ENCODE data around the gene PFN3. TPM values are rescaled to one million over a fixed set of nuclear protein-coding genes. Genes with fewer than 3 reads are reported as not detected.
A peak's percentile ranks its signal among the peaks of the same experiment; 100 is the strongest.

The PFN3 gene, protein sequence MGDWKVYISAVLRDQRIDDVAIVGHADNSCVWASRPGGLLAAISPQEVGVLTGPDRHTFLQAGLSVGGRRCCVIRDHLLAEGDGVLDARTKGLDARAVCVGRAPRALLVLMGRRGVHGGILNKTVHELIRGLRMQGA
- total RNA-seq: not detected

DNA sequence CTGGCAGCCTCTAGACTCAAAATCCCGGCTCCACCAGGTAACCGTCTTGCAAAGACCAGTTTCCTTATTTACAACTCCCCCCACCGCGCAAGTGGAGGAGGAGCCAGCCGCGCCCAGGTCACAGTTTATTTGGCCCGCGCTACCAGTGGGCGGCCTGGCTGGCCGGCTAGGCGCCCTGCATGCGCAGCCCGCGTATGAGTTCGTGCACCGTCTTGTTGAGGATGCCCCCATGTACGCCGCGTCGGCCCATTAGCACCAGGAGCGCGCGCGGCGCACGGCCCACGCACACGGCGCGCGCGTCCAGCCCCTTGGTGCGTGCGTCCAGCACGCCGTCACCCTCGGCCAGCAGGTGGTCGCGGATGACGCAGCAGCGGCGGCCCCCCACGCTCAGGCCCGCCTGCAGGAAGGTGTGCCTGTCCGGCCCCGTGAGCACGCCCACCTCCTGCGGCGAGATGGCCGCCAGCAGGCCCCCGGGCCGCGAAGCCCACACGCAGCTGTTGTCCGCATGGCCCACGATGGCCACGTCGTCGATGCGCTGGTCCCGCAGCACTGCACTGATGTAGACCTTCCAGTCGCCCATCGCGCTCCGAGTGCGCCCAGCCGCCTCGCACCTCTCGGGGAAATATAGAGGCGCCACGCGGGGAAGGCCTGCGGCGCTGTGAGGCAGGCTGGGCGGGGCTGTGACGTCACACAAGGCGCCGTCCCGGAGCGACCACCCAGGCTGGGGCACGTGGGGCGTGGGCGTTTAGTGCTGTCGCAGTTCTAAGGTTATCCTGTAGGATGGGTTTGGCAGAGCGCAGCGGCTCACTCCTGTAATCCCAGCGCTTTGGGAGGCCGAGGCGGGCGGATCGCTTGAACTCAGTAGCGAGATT lies at the start of gene PFN3:
PFN3 (minus strand) TSS at position 665 of the 872 bp plus-strand sequence; CDS start at position 580, 85 bp downstream.
- no peak for DNase-seq
- Mint-ChIP-seq H3K27me3 (peaks cover 28% of the 10 kb centered on the region), H3K36me3 (ENCODE audit: low read depth) (no peaks in the 10 kb centered on the region), H3K9me3 (no peaks in the 10 kb centered on the region), H3K4me1 (peaks cover 28% of the 10 kb centered on the region), H3K27ac (no peak within 1 kb of the TSS), H3K4me3 (no peak within 1 kb of the TSS)
- ChIA-PET CTCF (interaction anchor here (7.3 to 11.1 kb wide), 3 partner anchors 9 to 49 kb away, joined by 215 to 467 read pairs (median 235); partner anchors contain the start of genes GRK6 and PRR7), POLR2A (interaction anchor here (17.5 kb wide), 1 partner anchor 43 kb away, joined by 371 read pairs; the partner anchor contains the start of gene PRR7)

DNA sequence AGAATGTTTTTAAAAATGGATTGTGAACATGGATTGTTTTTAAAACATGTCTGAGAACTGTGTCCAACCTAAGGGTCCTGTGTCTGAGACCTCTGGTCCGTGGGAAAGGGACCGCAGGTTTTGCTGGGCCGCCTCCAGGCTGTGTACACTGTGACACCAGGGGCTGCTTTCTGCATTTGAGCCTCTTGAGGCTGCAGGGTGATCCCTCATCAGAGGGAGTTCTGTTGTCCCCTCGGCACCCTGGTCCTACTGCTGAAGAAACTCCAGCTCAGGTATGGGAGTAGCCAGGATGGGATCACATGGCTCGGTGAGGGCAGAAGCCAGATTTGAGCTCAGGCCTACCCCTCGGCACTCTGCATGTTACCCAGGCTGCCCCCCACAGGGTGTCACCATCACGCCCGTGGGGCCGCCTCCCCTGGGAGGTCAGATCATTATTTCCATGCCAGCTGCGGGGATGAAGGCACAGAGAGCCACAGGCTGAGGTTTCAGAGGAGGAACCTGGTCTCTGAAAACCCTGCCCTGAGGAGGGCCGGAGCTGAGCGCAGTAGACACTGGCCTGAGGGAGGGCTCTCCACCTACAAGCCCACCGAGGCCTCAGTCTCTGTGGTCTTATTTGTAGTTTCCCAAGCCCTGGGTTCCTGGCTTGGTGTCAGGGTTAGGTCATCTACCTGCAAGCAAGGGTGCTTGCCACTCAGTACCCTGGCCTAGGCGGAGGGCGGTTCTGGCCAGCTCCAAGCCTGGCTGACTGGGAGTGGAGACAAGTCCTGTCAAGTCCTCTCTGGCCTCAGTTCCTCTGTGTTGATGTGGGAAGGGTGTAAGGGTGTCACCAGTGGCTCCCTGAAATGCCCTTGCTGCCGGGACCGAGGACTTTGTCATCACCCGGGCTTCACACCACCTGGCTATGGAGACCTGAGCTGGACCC lies 48.9 kb upstream of the PFN3 start:
- Mint-ChIP-seq H3K9me3 (no peaks in the 10 kb centered on the region), H3K4me3 (no peak overlapping the region), H3K36me3 (ENCODE audit: low read depth) (no peaks in the 10 kb centered on the region), H3K27ac (no peak overlapping the region), H3K4me1 (peaks cover 50% of the 10 kb centered on the region), H3K27me3 (peaks cover 27% of the 10 kb centered on the region)
- POLR2A ChIA-PET: interaction anchor here (0.6 to 20.7 kb wide), 9 partner anchors 7 to 134 kb away, joined by 3 to 654 read pairs (median 4); partner anchors contain the start of genes F12, GRK6 and PFN3
- CTCF ChIA-PET: interaction anchor here (0.6 to 17.6 kb wide), 7 partner anchors 8 to 60 kb away, joined by 3 to 467 read pairs (median 5); partner anchors contain the start of genes F12 and PFN3
- no peak for DNase-seq

DNA sequence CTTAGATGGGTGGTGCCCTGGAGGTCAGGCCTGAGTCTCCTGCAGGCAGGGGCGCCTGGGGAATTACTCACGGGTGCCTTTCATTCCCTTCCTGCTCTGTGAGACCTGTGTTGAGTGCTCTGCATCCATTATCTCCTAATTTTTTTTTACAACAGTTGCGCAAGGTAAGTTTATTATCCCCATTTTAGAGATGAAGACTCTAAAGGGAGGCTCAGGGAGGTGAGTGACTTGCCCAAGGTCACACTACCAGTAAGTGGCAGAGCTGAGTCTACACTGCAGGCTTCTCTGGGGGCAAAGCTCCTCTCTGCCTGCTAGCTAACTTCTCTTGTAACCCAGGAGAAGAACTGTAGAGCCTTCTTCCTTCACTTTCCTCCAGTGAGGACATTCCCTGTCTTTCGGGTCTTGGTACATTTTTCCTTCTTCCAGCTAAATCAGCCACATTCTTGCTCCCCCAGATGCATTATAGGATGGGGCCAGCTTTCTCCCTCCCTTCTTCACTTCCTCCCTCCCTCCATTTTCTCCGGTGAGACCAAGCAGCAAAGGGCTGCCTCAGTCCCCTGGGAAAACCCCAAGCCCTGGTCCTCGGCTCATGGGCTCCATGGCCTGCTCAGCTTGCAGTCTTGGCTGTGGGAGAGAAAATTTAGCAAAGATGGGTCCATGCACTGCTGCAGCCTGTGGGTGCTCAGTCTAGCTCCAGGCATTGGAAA lies 47.9 kb upstream of the PFN3 start:
- no peak for DNase-seq
- Mint-ChIP-seq H3K36me3 (ENCODE audit: low read depth) (no peaks in the 10 kb centered on the region), H3K4me1 (peaks cover 50% of the 10 kb centered on the region), H3K4me3 (peak overlapping the region; percentile 46), H3K27me3 (peaks cover 22% of the 10 kb centered on the region), H3K9me3 (no peaks in the 10 kb centered on the region), H3K27ac (peak overlapping the region; percentile 13)
- ChIA-PET CTCF (interaction anchor here (0.8 to 17.6 kb wide), 7 partner anchors 9 to 59 kb away, joined by 3 to 467 read pairs (median 5); partner anchors contain the start of genes F12, GRK6 and PFN3), POLR2A (interaction anchor here (1.0 to 20.7 kb wide), 11 partner anchors 7 to 136 kb away, joined by 3 to 654 read pairs (median 8); partner anchors contain the start of genes F12, GRK6, MXD3 and PFN3)

DNA sequence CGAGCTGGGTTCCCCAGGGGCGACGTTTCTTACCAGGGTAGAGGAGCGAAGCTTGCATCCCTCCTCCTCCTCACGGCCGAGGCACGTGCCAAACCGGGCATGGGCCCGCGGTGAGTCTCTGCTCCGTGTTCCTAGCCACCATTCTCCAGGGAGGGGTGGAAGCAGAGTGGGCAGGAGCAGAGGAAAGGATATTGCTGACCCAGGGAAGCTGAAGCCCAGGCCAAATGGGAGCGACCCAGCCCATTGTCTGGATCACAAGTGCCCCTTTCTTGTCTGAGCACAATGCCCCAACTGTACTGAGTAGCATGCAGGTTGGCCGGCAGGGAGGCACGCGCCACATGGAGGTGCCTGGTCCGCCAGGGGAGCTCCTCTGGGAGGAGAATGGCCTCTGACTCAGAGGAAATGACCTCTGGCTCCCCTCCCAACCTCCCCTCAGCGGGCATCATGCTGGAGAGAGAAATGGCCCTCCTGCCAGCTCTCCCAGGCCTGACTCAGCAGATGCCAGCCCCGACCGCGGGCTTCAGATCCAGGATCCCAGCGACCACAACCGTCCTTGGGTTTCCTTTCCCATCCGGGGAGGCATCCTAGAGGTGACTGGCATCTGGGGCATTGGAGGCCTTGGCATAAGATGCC lies 47.3 kb upstream of the PFN3 start:
- ChIA-PET POLR2A (interaction anchor here (1.0 to 20.7 kb wide), 12 partner anchors 7 to 135 kb away, joined by 3 to 654 read pairs (median 8); partner anchors contain the start of genes F12, GRK6, LMAN2 and MXD3), CTCF (interaction anchor here (0.8 to 17.6 kb wide), 10 partner anchors 10 to 68 kb away, joined by 3 to 467 read pairs (median 6); partner anchors contain the start of genes F12, GRK6 and PFN3)
- Mint-ChIP-seq H3K4me3 (peak overlapping the region; percentile 61), H3K36me3 (ENCODE audit: low read depth) (peaks cover 4% of the 10 kb centered on the region), H3K4me1 (peaks cover 49% of the 10 kb centered on the region), H3K27me3 (peaks cover 16% of the 10 kb centered on the region), H3K27ac (no peak overlapping the region), H3K9me3 (no peaks in the 10 kb centered on the region)
- no peak for DNase-seq

DNA sequence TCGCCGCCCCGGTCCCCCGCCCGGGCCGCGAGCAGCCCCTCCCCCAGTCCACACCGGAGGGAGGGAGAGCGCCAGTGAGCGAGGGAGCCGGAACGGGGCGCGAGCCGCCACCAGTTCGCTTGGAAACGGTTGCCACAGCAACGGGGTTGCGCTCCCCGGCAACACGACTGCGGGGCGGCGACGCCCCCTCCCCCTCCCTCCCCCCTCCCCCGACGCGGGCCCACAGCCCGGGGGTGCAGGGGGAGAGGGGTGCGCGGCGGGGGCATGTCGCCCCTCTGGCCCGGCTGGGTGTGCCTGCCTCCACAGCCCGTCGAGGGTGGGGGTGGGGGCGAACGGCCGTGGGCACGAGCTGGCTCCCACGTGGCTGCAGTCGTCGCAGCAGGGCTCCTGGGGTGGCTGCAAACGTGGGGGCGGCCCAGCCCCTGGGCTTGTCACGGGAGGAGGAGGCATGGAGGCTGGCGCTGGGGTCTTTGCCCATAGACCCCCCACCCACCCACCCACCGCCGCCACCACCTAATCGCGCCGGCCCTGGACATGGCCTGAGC lies 46.7 kb upstream of the PFN3 start:
- POLR2A ChIA-PET: interaction anchor here (1.0 to 20.7 kb wide), 11 partner anchors 8 to 135 kb away, joined by 3 to 654 read pairs (median 8); partner anchors contain the start of genes F12, GRK6, LMAN2 and MXD3
- DNase-seq: peak; percentile 73
- CTCF ChIA-PET: interaction anchor here (0.6 to 17.6 kb wide), 6 partner anchors 10 to 68 kb away, joined by 3 to 467 read pairs (median 10); partner anchors contain the start of genes F12, GRK6 and PFN3
- Mint-ChIP-seq H3K27me3 (peaks cover 13% of the 10 kb centered on the region), H3K9me3 (no peaks in the 10 kb centered on the region), H3K27ac (no peak overlapping the region), H3K4me1 (peaks cover 51% of the 10 kb centered on the region), H3K4me3 (peak overlapping the region; percentile 61), H3K36me3 (ENCODE audit: low read depth) (peaks cover 10% of the 10 kb centered on the region)

DNA sequence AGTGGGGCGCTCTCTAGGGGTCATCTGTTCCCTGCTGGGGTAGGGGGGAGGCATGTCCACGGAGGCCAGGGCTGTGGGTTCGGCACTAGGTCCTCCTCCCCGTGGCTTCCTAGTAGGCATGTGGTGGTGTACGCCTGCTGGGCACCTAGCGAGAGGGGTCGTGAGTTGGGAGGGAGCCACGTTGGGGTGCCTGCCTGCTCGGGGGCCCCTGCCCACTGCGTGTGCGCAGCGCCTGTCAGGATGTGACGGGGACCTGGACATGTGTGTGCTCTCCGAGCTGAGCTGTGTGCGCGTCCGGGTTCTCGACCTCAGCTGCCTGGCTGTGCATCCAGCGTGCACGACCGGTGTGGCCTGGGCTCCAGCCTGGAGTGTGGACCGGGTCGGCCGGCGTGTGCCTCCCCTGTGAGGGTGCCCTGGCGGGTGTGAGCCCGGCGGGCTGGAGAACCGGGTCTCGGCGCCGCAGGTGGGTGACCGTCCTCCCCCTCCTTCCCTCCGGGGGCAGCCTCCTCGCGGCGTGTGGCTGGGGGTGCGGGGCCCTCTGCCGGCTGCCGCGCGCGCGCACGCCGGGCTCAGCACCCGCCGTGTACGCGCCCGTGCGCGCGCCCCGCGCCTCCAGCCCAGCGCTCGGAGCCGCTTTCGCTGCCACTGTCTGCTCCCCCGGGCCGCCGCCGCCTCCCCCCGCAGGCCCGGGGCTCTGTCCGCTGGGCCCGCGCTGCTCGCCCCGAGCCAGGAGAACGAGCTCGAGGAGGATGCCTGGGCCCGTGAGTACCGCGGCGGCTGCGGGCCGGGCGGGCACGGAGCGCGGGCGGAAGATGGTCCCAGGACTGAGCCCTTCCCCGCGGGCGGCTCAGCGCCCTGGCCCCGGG lies 46.0 kb upstream of the PFN3 start, which contains the start of gene PRR7:
PRR7 (plus strand) TSS at position 615 of the 866 bp plus-strand sequence. CDS start 8,254 bp downstream, outside the sequence.
- ChIA-PET POLR2A (interaction anchor here (0.7 to 20.7 kb wide), 12 partner anchors 8 to 172 kb away, joined by 3 to 654 read pairs (median 14); partner anchors contain the start of genes F12, GRK6, LMAN2 and MXD3), CTCF (interaction anchor here (0.6 to 17.6 kb wide), 13 partner anchors 9 to 137 kb away, joined by 3 to 467 read pairs (median 8); partner anchors contain the start of genes F12, GRK6 and PFN3)
- peaks cover 10% of the 10 kb centered on the region for H3K27me3 Mint-ChIP-seq
- peak within 1 kb of the TSS; percentile 70 for H3K4me3 Mint-ChIP-seq
- H3K27ac Mint-ChIP-seq: peak within 1 kb of the TSS; percentile 80
- peaks cover 51% of the 10 kb centered on the region for H3K4me1 Mint-ChIP-seq
- peaks cover 17% of the 10 kb centered on the region for H3K36me3 Mint-ChIP-seq (ENCODE audit: low read depth)
- no peaks in the 10 kb centered on the region for H3K9me3 Mint-ChIP-seq
- peak; percentile 74 for DNase-seq

DNA sequence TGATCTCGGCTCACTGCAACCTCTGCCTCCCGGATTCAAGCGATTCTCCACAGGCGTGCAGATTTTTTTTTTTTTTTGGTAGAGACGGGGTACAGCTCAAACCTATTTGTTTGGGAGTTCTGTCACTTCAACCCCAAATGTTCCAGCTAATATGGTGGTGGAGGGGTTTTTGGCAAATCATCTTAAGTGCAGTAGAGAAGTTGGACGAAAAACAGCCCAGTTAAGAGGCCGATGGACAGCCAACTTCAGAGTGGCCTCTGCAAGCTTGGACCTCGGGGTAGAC lies 45.4 kb upstream of the PFN3 start:
- no peak for DNase-seq
- H3K4me3 Mint-ChIP-seq: peak overlapping the region; percentile 70
- peaks cover 20% of the 10 kb centered on the region for H3K36me3 Mint-ChIP-seq (ENCODE audit: low read depth)
- ChIA-PET CTCF (interaction anchor here (1.1 to 17.6 kb wide), 11 partner anchors 9 to 136 kb away, joined by 3 to 467 read pairs (median 11); partner anchors contain the start of genes F12, GRK6 and PFN3), POLR2A (interaction anchor here (0.7 to 20.7 kb wide), 12 partner anchors 9 to 172 kb away, joined by 3 to 654 read pairs (median 8); partner anchors contain the start of genes F12, GRK6, LMAN2 and MXD3)
- peaks cover 51% of the 10 kb centered on the region for H3K4me1 Mint-ChIP-seq
- peaks cover 10% of the 10 kb centered on the region for H3K27me3 Mint-ChIP-seq
- no peaks in the 10 kb centered on the region for H3K9me3 Mint-ChIP-seq
- peak overlapping the region; percentile 80 for H3K27ac Mint-ChIP-seq

DNA sequence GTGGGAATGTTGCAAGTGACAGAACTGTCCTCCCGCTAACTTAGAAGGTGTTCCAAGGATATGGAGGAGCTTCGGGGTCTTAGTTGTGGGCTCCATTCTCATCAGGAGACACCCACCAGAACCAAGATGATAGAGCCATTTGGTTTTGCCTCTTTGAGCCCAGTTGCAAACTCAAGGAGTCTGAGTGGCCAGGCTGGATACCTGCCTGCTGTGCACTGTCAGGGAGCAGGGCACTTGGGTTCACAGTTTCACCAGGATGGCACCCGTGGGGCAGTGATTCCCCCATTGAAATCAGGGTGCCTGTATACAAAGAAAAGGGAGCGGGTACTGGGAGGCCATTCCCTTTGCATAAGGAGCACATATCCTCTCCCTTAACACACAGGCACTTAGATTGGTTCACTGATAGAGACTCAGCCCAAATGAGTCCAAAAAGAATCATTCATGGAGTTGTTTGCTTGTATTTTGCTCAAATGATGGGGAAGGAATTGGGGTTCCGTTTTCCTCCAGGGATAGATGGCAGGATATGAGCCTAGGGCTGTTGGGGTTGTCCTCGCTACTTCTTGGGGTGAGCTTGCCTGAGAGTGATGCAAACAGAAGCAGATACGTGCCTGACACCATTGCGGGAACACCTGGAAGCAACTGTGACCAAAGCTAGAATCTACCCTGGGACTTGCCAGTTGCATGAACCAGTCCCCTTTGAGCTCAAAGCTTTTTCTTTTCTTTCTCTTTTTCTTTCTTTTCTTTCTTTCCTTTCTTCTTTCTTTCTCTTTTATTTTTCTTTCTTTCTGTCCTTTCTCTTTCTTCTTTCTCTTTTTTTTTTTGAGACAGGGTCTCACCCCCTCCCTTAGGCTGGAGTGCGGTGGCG lies 44.8 kb upstream of the PFN3 start:
- Mint-ChIP-seq H3K9me3 (no peaks in the 10 kb centered on the region), H3K27me3 (peaks cover 10% of the 10 kb centered on the region), H3K27ac (peak overlapping the region; percentile 80), H3K4me1 (peaks cover 54% of the 10 kb centered on the region), H3K4me3 (peak overlapping the region; percentile 70), H3K36me3 (ENCODE audit: low read depth) (peaks cover 23% of the 10 kb centered on the region)
- ChIA-PET POLR2A (interaction anchor here (0.7 to 20.7 kb wide), 12 partner anchors 8 to 171 kb away, joined by 3 to 654 read pairs (median 8); partner anchors contain the start of genes F12, GRK6, MXD3 and PFN3), CTCF (interaction anchor here (1.1 to 17.6 kb wide), 11 partner anchors 9 to 136 kb away, joined by 4 to 467 read pairs (median 11); partner anchors contain the start of genes F12, GRK6 and PFN3)
- no peak for DNase-seq
